WI38 (cell line): ENCODE results near the gene CACNA2D1.

Experiments
- H3K4me3 ChIP-seq: 2 replicates; pipeline ENCODE4 v1.5.1; 2011; ENCODE audit warnings: low read depth, mild to moderate bottlenecking, control low read depth, low read length
- CTCF ChIP-seq: IDR thresholded peaks from 2 replicates; pipeline ENCODE4 v1.5.1; 2012; ENCODE audit warnings: low read depth, mild to moderate bottlenecking, control low read depth, low read length

CACNA2D1 gene

GRCh38 chr7:82330706-82331215 is 112.8 kb downstream of the CACNA2D1 start:
- no peak for TF ChIP-seq CTCF
- H3K4me3 ChIP-seq, result no peak overlapping the region

- TF ChIP-seq CTCF, result no peak
Observed at GRCh38 chr7:82327898-82328297, 115.7 kb downstream of the CACNA2D1 start.

GRCh38 chr7:82325416-82325815 is 118.2 kb downstream of the CACNA2D1 start:
- no peak for TF ChIP-seq CTCF
- H3K4me3 ChIP-seq, result no peak overlapping the region

More at GRCh38 chr7:82327898-82328297, 115.7 kb downstream of the CACNA2D1 start:
- no peak overlapping the region for H3K4me3 ChIP-seq

GRCh38 chr7:82323806-82324205 is 119.8 kb downstream of the CACNA2D1 start:
- TF ChIP-seq CTCF, result no peak
- no peak overlapping the region for H3K4me3 ChIP-seq

GRCh38 chr7:82319674-82320118 is 123.9 kb downstream of the CACNA2D1 start:
- no peak overlapping the region for H3K4me3 ChIP-seq
- TF ChIP-seq CTCF, result no peak

- H3K4me3 ChIP-seq, result no peak overlapping the region
- no peak for TF ChIP-seq CTCF
Observed at GRCh38 chr7:82318786-82319185, 124.8 kb downstream of the CACNA2D1 start.

GRCh38 chr7:82317760-82318159 is 125.8 kb downstream of the CACNA2D1 start:
- TF ChIP-seq CTCF, result no peak
- H3K4me3 ChIP-seq, result no peak overlapping the region
